Central memory CD4-positive, alpha-beta T cell (primary cell): Measurements from ENCODE around the gene SLC25A51.
"Not testable (repeated sequence)": the region's sequence is repeated elsewhere in the genome, so short reads cannot be mapped to it uniquely, and the experiment has no call there.

Source experiments
- DNase-seq: peaks from one replicate; pipeline ENCODE4 v3.0.0; 2022

SLC25A51 gene

DNA sequence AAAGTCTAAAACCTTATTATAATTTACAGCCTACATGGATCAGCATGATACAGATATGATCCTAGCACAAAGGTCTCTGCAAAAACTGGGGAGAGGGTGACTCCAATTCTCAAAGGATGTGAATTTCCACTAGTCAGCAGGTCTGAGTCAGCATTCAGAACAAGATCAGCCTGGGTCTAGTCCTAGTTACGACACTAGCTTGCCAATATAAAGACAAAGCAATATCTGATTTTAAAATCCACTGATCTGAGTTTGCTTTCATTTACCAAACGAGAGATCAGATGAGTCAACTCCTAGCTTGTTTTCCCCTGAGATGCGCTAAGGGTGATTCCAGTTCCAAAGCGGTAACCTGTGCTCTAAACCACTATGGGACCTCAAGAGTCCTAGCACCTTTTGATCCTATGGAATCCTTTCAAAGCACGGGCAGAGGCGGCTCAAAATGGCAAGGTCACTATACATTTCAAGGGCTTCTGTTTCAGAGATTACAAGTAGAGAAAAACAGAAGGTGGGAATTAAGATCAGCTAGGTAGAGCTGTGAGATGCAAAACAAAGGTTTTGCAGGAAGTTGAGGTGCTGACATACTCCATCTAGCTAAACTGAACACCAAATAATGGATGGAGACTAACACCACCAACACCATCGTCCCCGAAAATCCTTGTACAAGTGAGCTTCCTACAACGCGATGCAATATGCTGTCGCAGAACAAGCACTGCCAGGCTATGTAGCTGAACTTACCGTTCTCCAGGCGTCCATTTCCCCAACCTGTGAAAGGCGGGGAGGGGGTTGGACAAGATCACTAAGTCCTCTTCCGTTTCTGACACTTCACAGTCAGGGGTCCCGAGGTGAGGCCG, 906 bp downstream of the SLC25A51 start:
- DNase-seq, result peak; percentile 9

DNA sequence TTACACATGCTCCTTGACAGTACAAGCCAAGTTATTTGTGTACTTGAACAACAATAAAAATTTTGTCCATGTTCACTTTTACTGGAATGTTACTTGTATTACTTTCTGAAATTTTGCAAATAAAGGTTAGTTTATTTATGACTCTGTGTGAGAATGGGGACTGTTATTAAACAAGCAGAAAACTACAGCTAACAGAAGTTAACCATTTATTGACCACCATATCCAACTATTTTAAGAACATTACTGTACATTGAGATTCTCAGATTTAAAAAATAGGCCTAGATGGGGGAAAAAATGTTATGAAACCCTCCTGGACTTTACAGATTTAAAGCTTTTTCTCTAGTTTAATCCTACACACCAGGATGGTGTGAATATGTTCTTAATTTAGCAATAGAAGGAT, 1.8 kb downstream of the SLC25A51 start:
- no peak for DNase-seq

DNA sequence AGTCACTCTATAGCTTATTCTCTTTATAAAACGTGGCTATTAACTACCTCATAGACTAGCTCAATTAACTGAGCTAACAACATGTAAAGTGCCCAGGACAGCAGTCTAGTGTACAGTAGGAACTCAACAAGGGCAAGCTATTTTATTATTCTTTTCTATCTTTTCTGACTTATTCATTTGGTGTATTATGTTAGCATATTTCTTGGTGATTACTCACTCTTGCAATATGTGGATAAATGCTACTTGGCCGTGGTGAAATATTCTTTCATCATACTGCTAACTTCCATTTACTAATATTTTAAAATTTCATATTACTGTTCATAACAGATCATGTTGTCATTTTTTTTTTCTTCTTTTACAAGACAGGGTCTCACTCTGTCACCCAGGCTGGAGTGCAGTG, 4.9 kb downstream of the SLC25A51 start:
- DNase-seq, result no peak

DNA sequence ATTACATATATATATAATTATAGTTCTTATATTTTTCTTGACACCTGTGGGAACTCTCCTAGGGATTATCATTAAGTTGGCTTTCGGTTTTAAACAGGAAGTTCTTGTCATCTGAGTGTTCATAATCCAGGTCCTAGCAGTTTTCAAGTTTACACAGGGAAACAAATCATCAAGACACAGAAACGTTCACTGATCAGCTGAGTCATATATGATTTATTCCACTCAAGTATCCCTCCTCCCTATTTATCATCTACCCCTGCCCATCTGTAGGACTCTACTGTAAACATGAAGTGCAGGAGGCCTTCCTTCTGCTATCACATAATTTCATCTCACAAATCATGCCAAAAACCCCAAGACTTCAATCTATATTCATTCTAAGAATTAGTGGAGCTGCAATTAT, 6.3 kb downstream of the SLC25A51 start:
- DNase-seq, result no peak

DNA sequence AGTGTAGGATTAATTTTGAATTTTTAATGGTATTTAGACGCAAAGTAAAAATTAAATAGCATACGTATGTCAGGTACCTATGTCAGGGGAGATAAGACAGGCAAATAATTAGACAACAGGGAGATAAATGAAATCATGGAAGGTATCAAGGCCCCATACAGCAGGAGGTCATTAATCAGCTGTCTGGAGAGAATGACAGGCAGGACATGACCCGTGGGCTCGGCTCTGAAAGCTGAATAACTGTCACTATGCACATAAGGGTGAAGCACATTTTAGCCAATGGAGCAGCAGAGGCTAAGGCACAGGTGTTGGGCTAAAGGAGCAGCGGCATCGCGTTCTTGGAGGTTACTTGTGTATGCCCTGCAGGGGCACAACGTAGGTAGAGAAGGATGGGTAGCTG, 11.9 kb downstream of the SLC25A51 start:
- DNase-seq, result no peak

DNA sequence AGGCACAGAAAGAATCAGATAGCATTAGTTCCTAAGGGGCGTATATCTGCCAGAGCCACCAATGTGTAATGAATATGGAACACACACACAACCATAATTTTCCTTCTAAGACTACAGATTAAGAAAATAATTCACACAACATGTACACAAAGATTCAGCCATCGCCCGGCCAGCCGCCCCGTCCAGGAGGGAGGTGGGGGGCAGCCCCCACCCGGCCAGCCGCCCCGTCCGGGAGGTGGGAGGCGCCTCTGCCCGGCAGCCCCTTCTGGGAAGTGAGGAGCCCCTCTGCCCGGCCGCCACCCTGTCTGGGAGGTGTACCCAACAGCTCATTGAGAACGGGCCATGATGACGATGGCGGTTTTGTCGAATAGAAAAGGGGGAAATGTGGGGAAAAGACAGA, 12.9 kb downstream of the SLC25A51 start:
- not testable (repeated sequence) for DNase-seq

DNA sequence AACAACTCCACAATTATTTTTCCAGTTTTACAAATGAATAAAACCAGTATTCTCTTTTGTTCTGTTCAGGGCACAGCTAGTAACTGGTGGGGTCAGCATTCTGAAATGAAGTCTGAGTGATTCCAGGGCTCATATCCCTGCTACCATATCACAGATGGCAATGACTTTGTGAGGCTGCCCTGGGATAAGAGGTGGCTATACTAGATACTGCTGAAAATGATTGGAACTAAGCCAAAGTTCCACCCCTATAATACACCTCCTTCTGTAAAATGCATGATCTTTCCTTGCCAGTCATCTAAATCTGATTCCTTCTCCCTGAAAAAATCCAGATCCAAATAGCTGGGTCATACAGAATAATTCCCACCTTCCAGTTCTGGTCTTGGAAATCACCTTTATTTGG, 14.4 kb downstream of the SLC25A51 start:
- DNase-seq, result no peak

DNA sequence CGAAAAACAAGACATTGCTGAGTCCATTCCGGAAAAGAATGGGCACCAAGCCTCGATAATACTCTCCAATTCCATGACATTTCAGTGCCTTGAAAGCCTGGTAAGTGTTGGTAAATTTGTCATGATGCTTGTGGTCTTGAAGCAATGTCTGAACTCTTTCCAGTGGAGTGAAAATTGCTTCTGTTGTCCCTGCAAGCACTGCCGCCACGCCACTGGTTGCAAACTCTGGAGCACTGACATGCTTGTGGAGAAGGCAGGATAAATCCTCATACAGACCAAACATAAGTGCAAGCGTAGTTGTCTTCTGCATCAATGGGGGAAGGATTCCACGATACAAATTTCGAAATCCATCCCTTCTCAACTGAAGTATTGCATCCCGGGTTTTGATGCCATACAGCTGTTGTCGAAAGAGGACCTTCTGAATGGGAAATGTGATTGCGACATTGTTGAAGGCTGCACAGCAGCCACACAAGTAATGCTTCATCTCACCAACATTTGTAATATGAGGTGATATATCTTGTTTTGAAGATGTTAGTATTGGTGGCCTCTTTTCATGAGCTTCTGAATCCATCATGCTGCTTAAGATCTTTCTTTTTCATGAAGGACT, 15.8 kb downstream of the SLC25A51 start:
- DNase-seq, result not testable (repeated sequence)

DNA sequence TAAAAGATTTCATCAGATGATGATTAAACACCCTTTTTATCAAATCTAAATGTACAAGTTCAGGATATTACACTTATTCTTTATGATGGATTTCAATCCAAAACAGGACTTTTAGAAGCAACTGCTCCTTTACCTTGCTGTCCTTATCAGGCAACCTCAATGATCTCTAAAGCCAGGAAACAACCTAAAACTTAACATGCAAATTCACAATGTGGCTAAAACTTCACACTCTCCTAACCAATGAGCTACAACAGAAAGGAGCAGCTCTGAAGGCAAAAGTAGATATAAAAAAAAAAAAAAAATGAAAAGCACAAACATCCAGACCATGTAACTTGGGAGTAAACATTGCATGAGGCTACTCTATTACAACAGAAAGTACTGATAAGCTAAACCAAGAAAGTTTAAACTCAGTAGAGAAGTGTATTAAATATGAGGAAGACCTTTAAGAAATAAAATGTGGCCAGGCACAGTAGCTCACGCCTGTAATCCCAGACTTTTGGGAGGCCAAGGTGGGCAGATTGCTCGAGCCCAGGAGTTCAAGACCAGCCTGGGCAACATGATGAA, 22.9 kb downstream of the SLC25A51 start:
- DNase-seq, result no peak

DNA sequence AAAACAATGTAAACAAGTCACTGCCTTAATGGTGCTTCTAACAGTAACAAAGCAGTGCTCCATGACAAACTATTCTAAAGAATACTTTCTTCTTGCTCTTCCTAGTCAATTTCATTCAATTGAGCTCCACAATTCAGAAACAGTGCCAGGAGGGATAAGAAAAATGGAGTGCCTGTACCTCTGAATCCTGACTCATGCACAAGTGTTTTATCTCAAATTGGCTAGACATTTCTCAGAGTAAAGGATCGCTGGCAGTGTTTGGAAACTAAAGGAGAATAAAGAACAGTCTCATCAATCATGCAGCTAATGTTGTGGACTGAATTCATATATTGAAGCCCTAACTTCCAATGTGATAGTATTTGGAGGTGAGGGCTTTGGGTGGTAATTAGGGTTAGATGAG, 27.6 kb downstream of the SLC25A51 start:
- DNase-seq, result no peak

DNA sequence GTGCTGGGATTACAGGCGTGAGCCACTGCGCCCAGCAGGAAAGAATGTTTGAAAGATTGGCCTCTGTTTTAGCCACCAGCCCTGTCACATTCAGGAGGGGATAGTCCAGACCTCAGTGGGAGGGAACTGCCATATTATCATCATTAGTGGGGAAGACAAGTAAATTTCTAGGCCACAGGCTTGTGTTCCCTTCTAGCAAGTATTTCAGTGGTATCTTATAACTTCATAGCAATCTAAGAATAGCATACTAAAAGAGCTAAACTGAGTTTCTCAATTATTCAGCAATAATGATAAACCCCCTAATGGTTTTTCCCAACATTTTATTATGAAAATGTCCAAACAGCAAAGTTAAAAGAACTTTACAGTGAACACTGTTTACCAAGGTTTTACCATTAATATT, 30.0 kb downstream of the SLC25A51 start:
- no peak for DNase-seq

DNA sequence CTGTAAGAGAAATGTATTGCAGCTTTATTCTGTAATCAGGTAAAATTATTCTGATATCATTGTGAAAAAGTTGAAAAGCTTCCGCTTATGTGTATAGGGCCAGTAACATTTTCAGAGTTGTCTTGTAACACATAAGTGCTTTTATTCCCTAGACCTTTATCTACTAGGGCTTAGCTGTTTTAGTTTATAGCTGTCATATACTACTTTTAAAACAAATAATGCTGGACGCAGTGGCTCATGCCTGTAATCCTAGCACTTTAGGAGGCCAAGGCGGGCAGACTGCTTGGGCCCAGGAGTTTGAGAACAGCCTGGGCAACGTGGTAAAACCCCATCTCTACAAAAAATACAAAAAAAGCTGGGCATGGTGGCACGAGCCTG, 33.1 kb downstream of the SLC25A51 start:
- no peak for DNase-seq

DNA sequence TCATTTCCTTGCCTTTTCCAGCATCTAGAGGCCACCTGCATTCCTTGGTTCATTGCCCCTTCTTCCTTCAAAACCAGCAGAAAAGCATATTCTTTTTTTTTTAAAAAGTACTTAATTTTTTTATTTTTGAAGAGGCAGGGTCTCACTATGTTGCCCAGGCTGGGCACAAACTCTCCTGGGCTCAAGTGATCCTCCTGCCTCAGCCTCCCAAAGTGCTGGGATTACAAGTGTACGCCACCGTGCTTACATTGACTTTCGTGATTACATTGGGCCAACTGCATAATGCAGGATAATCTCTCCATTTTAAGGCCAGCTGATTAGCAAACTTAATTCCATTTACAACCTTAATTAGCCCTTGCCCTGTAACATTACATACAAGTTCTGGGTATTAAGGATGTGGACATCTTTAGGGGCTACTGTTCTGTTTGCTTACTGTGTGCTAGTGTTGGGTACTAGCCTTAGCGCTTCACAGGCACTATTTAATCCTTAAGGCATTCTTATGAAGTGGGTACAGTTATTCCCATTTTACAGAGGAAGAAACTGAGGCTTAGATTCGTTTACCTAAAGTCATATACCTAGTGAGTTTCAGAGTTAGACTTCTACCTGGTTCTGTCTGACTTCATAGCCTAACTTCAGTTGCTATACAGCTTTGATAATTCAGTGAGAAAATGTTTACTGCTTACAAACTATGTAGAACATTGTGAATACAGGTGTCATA, 33.7 kb downstream of the SLC25A51 start:
- DNase-seq, result no peak

DNA sequence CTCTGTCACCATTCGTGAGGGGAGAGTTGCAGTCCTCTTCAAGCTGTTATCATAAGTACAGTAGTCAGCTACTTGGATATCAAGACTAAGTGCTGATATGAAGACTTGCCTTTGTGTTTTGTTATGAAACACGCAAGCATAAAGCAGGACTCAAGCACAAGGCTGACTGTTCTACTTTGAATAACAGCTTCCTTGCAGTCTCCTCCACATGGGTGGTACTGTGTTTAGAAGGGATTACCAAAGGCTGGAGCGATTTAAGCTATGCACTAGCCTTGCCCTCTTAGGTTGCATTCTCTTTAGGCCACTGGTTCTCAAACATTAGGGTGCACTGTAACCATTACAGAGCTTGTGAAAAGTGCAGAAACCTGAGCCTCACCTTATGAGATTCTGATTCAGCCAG, 41.4 kb downstream of the SLC25A51 start:
- DNase-seq, result no peak

DNA sequence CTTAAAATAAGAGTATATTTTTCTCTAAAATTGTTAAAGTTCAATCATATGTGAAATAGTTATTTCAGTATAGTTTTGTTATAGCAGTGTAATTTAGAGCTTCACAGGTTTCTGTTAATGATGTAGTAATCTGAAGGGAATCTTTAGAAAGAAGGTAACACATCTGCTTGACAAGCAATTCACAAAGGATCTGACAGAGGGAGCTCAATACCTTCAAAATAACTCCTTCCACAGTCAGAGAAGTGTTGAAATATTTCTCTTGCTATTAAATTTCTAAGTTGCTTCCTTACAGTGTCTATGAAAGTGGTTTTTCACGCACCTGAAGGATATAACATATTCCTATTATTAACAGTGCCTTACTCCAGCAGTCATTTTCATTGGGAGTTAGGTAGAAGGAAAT, 44.9 kb downstream of the SLC25A51 start:
- DNase-seq, result no peak

DNA sequence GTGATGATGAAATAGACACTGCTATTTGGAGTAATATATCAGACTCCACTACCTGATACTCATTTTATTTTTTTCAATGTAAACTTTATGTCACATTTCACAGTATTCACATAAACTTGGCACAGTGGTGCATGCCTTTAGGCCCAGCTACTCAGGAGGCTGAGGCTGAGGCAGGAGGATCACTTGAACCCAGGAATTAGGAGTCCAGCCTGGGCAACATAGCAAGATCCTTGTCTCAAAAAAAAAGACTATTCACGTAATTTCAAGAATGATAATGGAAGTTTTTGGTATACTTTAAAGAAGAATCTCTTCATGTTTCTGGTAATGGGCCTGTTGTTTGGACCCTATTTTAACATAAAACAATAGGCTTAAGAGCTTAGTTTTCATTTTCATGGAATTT, 47.4 kb downstream of the SLC25A51 start:
- DNase-seq, result no peak

DNA sequence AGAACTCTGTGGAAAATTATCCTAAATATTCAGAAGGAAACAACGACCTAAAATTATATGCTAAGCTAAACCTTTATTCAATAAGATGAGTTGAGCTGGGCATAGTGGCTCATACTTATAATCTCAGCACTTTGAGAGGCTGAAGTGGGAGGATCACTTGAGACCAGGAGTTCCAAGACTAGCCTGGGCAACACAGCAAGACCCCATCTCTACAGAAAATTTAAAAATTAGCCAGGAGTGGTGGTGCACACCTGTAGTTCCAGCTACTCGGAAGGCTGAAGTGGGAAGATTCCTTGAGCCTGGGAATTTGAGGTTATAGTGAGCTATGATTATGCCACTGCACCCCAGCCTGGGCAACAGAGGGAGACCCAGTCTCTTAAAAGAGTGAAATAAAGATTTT, 51.7 kb downstream of the SLC25A51 start:
- DNase-seq, result no peak

DNA sequence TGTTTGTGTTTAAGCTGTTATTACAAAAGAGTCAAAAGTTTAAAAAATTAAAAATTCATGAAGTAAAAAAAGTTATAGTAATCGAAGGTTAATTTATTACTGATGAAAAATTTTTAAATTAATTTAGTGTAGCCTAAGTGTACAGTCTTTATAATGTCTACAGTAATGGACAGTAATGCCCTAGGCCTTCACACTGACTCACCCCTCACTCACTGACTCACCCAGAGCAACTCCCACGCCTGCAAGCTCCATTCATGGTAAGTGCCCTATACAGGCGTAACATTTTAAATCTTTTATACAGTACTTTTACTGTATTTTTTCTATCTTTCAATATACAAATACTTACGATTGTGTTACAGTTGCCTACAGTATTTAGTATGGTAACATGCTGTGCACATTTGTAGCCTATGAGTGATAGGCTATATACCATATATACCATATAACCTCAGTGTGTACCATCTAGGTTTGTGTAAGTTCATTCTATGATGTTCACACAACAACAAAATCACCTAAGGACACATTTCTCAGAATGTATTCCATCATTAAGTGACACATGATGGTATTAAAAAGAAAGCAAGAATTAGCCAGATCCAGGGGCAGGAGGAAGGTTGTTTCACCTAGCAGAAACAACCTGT, 63.2 kb downstream of the SLC25A51 start:
- DNase-seq, result no peak

DNA sequence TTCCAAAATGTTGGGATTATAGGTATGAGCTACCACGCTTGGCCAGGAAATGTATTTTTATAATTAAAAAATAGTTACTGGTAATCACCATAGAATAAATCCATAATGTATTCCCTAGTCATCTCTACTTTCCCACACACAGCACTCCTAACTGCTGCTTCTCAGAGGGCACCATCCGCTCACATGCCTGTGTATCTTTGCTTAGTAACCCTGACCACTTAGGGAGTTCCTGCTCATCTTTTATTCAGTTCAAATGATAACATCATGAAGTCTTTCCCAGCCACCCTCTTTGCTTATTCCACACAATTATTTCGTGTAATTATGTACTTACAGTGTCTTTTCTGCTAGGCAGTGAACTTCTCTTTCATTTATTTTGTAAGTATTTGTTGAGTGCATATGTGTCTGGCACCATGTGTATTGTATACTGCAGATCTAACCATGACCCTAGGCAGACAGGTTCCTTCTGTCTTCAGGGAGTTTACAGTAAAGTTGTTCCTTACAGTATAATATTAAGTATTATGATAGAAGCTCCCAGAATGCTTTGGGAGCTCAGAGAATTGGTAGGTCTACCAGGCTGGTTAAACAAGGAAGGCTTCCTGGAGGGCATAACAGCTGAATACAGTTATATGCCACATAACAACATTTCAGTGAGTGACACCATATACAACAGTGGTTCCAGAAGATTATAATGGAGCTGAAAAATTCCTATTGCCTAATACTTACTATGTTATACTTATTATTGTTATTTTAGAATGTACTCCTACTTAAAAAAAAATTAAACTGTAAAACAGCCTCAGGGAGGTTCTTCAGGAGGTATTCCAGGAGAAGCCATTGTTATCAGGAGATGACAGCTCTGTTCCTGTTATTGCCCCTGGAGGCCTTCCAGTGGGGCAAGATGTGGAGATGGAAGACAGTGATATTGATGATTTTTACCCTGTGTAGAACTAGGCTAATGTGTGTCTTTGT, 64.1 kb downstream of the SLC25A51 start:
- no peak for DNase-seq
